HG02884 (cell line): Measurements from ENCODE around the gene FAM187B.
"Not testable (repeated sequence)": the region's sequence is repeated elsewhere in the genome, so short reads cannot be mapped to it uniquely, and the experiment has no call there.

ENCODE experiments used
- ATAC-seq: cut with Tn5 transposase; IDR thresholded peaks from one replicate; pipeline ENCODE4 v1.9.1; 2021; ENCODE audit warnings: mild to moderate bottlenecking, moderate library complexity; ENCODE audit not compliant: unreplicated experiment

FAM187B gene

GRCh38 chr19:35262101-35262761 is 33.7 kb upstream of the FAM187B start:
- no peak for ATAC-seq

- no peak for ATAC-seq
Observed at GRCh38 chr19:35261356-35262100, 33.0 kb upstream of the FAM187B start.

- no peak for ATAC-seq
Observed at GRCh38 chr19:35260694-35261304, 32.3 kb upstream of the FAM187B start.

GRCh38 chr19:35257113-35257461 is 28.5 kb upstream of the FAM187B start:
- no peak for ATAC-seq

GRCh38 chr19:35256566-35256965 is 28.0 kb upstream of the FAM187B start:
- no peak for ATAC-seq

GRCh38 chr19:35254341-35255297 is 26.1 kb upstream of the FAM187B start:
- ATAC-seq = no peak

- no peak for ATAC-seq
Observed at GRCh38 chr19:35253316-35254286, 25.1 kb upstream of the FAM187B start.

- no peak for ATAC-seq
Observed at GRCh38 chr19:35251456-35251855, 22.9 kb upstream of the FAM187B start.

GRCh38 chr19:35249848-35250711 is 21.5 kb upstream of the FAM187B start:
- ATAC-seq = no peak

GRCh38 chr19:35249146-35249847 is 20.8 kb upstream of the FAM187B start:
- no peak for ATAC-seq

- peak; percentile 69 for ATAC-seq
Observed at GRCh38 chr19:35248310-35249145, 20.0 kb upstream of the FAM187B start, which contains the start of gene LSR. TSS of gene LSR (plus strand) at chr19:35249002. CDS start at chr19:35249023, 21 bp downstream.

GRCh38 chr19:35247526-35248309 is 19.2 kb upstream of the FAM187B start:
- no peak for ATAC-seq

GRCh38 chr19:35246466-35247092 is 18.0 kb upstream of the FAM187B start:
- ATAC-seq = no peak

- ATAC-seq = no peak
Observed at GRCh38 chr19:35241417-35241816, 12.9 kb upstream of the FAM187B start.

GRCh38 chr19:35240327-35240726 is 11.8 kb upstream of the FAM187B start:
- no peak for ATAC-seq

- not testable (repeated sequence) for ATAC-seq
Observed at GRCh38 chr19:35239597-35239996, 11.1 kb upstream of the FAM187B start.
